Measurements from ENCODE around the gene NLRC5. TPM values are rescaled to one million over a fixed set of nuclear protein-coding genes. Genes with fewer than 3 reads are reported as not detected.

Gene NLRC5
- total RNA-seq, 2 experiments from 2014 or later: 424 to 434 TPM

DNA sequence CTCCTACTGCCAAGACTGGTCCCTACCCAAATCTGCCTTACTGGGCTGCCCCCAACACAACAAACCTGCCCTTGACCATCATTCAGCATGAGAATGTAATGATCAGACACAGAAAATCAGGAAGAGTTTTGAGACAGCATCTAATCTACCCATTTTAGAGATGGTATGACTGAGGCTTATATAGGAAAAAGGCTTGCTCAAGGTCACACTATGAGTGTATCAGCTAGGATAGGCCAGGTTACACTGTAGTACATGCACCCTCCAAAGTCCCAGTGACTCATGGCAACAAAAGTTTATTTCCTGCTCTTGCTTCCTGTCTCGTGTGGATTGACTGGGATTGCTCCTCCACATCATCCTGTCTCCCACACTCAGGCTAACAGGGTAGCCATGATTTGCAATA, 27.9 kb downstream of the NLRC5 start:
- peaks cover 74% of the 10 kb centered on the region for H3K36me3 Mint-ChIP-seq (ENCODE audit: low read depth)
- H3K4me3 Mint-ChIP-seq: no peak overlapping the region
- POLR2A ChIA-PET: interaction anchor here (1.0 to 4.0 kb wide), 4 partner anchors 9 to 53 kb away, joined by 4 to 32 read pairs (median 8); partner anchors contain the start of gene NLRC5
- H3K27ac Mint-ChIP-seq: peak overlapping the region; percentile 80
- CTCF ChIA-PET: interaction anchor here (1.4 to 1.7 kb wide), 2 partner anchors 12 to 53 kb away, joined by 4 read pairs; no protein-coding TSS in a partner anchor
- DNase-seq (peak in 1 of 14 experiments; percentile 14), ATAC-seq (ENCODE audit: poor library complexity) (no peak)
- Histone ChIP-seq H3K9me3 (ENCODE audit: control insufficient read depth in 1 of 2, insufficient read depth in 1 of 2, low read length in 2 of 2) (no peaks in the 10 kb centered on the region), H3K27me3 (ENCODE audit: control insufficient read depth in 1 of 2, insufficient read depth in 2 of 2, low read length in 2 of 2) (no peaks in the 10 kb centered on the region), H3K4me3 (ENCODE audit: low read length) (no peak overlapping the region), H3K36me3 (ENCODE audit: insufficient read depth, low read length) (peaks cover 63% of the 10 kb centered on the region), H3K4me1 (ENCODE audit: insufficient read depth, low read length) (peaks cover 81% of the 10 kb centered on the region), H3K27ac (ENCODE audit: low read depth in 1 of 2, low read length in 2 of 2) (peak overlapping the region in 1 of 2 donors; percentile 37)
- intact Hi-C loops (cut with DNase I, micrococcal nuclease): no loop called here
- peaks cover 87% of the 10 kb centered on the region for H3K4me1 Mint-ChIP-seq (ENCODE audit: low read depth)
- no peaks in the 10 kb centered on the region for H3K9me3 Mint-ChIP-seq
- TF ChIP-seq, protein P1, sequence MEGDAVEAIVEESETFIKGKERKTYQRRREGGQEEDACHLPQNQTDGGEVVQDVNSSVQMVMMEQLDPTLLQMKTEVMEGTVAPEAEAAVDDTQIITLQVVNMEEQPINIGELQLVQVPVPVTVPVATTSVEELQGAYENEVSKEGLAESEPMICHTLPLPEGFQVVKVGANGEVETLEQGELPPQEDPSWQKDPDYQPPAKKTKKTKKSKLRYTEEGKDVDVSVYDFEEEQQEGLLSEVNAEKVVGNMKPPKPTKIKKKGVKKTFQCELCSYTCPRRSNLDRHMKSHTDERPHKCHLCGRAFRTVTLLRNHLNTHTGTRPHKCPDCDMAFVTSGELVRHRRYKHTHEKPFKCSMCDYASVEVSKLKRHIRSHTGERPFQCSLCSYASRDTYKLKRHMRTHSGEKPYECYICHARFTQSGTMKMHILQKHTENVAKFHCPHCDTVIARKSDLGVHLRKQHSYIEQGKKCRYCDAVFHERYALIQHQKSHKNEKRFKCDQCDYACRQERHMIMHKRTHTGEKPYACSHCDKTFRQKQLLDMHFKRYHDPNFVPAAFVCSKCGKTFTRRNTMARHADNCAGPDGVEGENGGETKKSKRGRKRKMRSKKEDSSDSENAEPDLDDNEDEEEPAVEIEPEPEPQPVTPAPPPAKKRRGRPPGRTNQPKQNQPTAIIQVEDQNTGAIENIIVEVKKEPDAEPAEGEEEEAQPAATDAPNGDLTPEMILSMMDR (IDR thresholded peaks at IDR 0.05): no peak
- no peaks in the 10 kb centered on the region for H3K27me3 Mint-ChIP-seq

DNA sequence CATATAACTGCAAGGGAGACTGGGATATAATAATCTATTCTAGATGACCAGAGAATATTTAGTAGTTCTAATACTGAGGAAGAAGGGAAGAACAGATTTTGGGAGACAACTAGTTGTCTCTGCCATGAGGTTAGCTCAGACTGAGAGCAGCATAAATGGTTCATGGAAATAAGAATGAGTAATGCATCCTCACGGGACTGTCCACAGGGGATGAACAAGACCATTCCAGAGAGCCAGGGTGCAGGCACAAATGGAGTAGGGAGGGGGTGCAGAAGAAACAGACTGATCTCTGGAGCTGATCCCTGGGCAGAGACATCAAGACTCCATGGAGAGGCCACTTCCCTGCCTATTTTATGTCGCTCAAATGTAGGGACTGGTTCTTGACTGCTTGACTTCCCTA, 30.4 kb downstream of the NLRC5 start:
- H3K9me3 Mint-ChIP-seq: no peaks in the 10 kb centered on the region
- H3K4me1 Mint-ChIP-seq (ENCODE audit: low read depth): peaks cover 87% of the 10 kb centered on the region
- H3K4me1 ChIP-seq (ENCODE audit: insufficient read depth, low read length): peaks cover 90% of the 10 kb centered on the region
- POLR2A ChIA-PET: interaction anchor here (1.0 to 1.5 kb wide), 3 partner anchors 9 to 30 kb away, joined by 3 to 6 read pairs (median 3); partner anchors contain the start of gene NLRC5
- H3K4me3 Mint-ChIP-seq: no peak overlapping the region
- H3K4me3 ChIP-seq (ENCODE audit: low read length): no peak overlapping the region
- H3K27ac ChIP-seq (ENCODE audit: low read depth in 1 of 2, low read length in 2 of 2): peak overlapping the region in 1 of 2 donors; percentile 17
- no peak for ATAC-seq (ENCODE audit: poor library complexity)
- DNase-seq: peak in 1 of 14 experiments; percentile 26
- intact Hi-C loops (cut with DNase I, micrococcal nuclease): no loop called here
- no peaks in the 10 kb centered on the region for H3K27me3 ChIP-seq (ENCODE audit: control insufficient read depth in 1 of 2, insufficient read depth in 2 of 2, low read length in 2 of 2)
- H3K36me3 Mint-ChIP-seq (ENCODE audit: low read depth): peaks cover 91% of the 10 kb centered on the region
- TF ChIP-seq, protein P1 (IDR thresholded peaks at IDR 0.05): no peak
- peaks cover 82% of the 10 kb centered on the region for H3K36me3 ChIP-seq (ENCODE audit: insufficient read depth, low read length)
- peak overlapping the region; percentile 84 for H3K27ac Mint-ChIP-seq
- no peaks in the 10 kb centered on the region for H3K9me3 ChIP-seq (ENCODE audit: control insufficient read depth in 1 of 2, insufficient read depth in 1 of 2, low read length in 2 of 2)
- H3K27me3 Mint-ChIP-seq: no peaks in the 10 kb centered on the region
- CTCF ChIA-PET: interaction anchor here (0.5 to 1.0 kb wide), 2 partner anchors 9 to 68 kb away, joined by 3 to 4 read pairs; no protein-coding TSS in a partner anchor

DNA sequence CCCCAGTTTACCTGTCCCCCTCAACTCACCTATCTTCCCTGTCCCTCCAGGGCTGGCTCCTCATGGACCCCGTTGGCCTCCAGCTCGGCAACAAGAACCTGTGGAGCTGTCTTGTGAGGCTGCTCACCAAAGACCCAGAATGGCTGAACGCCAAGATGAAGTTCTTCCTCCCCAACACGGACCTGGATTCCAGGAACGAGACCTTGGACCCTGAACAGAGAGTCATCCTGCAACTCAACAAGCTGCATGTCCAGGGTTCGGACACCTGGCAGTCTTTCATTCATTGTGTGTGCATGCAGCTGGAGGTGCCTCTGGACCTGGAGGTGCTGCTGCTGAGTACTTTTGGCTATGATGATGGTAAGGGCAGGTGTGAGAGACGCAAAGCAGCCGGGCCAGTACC, 31.3 kb downstream of the NLRC5 start:
- intact Hi-C loops (cut with DNase I, micrococcal nuclease): no loop called here
- peaks cover 86% of the 10 kb centered on the region for H3K36me3 ChIP-seq (ENCODE audit: insufficient read depth, low read length)
- H3K27ac ChIP-seq (ENCODE audit: low read depth in 1 of 2, low read length in 2 of 2): no peak overlapping the region
- H3K4me1 ChIP-seq (ENCODE audit: insufficient read depth, low read length): peaks cover 89% of the 10 kb centered on the region
- no peaks in the 10 kb centered on the region for H3K27me3 ChIP-seq (ENCODE audit: control insufficient read depth in 1 of 2, insufficient read depth in 2 of 2, low read length in 2 of 2)
- Mint-ChIP-seq H3K36me3 (ENCODE audit: low read depth) (peaks cover 92% of the 10 kb centered on the region), H3K9me3 (no peaks in the 10 kb centered on the region), H3K27me3 (no peaks in the 10 kb centered on the region), H3K4me1 (ENCODE audit: low read depth) (peaks cover 88% of the 10 kb centered on the region), H3K27ac (peak overlapping the region; percentile 84), H3K4me3 (no peak overlapping the region)
- ChIA-PET CTCF (interaction anchor here (0.8 kb wide), 1 partner anchor 11 kb away, joined by 3 read pairs; no protein-coding TSS in a partner anchor), POLR2A (interaction anchor here (0.6 to 1.5 kb wide), 7 partner anchors 9 to 79 kb away, joined by 3 to 6 read pairs (median 3); partner anchors contain the start of gene NLRC5)
- ATAC-seq (ENCODE audit: poor library complexity) (no peak), DNase-seq (peak in 1 of 14 experiments; percentile 22)
- H3K4me3 ChIP-seq (ENCODE audit: low read length): no peak overlapping the region
- TF ChIP-seq, protein P1 (IDR thresholded peaks at IDR 0.05): no peak
- no peaks in the 10 kb centered on the region for H3K9me3 ChIP-seq (ENCODE audit: control insufficient read depth in 1 of 2, insufficient read depth in 1 of 2, low read length in 2 of 2)
